Aorta (tissue), 5 donors: ENCODE measurements around the gene EFCAB12. TPM values are rescaled to one million over a fixed set of nuclear protein-coding genes. Genes with fewer than 3 reads are reported as not detected.
A peak's percentile ranks its signal among the peaks of the same experiment; 100 is the strongest.
"Not testable (repeated sequence)": the region's sequence is repeated elsewhere in the genome, so short reads cannot be mapped to it uniquely, and the experiment has no call there.

Source experiments
- ATAC-seq: fragments of 200-7000 bp; cut with Tn5 transposase; one replicate; pipeline ENCODE4 v1.9.1; 2022; ENCODE audit warnings: moderate library complexity; ENCODE audit not compliant: low FRiP score
- DNase-seq, 2 donors: peaks; one replicate each; pipeline ENCODE4 v3.0.0-alpha.2; 2020
- H3K27ac ChIP-seq, 2 donors: one replicate each; pipeline ENCODE4 v1.5.1; 2013; ENCODE audit warnings: low read length in 2 of 2, mild to moderate bottlenecking in 2 of 2, moderate library complexity in 2 of 2, control low read depth in 1 of 2, inconsistent platforms in 1 of 2, low read depth in 1 of 2
- H3K27me3 ChIP-seq, 2 donors: one replicate each; pipeline ENCODE4 v1.6.1; 2013; ENCODE audit warnings: control low read depth in 1 of 2, low read length in 1 of 2, mild to moderate bottlenecking in 1 of 2, moderate library complexity in 1 of 2; ENCODE audit not compliant: insufficient read depth in 2 of 2, control insufficient read depth in 1 of 2
- H3K36me3 ChIP-seq, 2 donors: one replicate each; pipeline ENCODE4 v1.6.1; 2013; ENCODE audit warnings: control low read depth in 1 of 2, low read length in 1 of 2, mild to moderate bottlenecking in 1 of 2; ENCODE audit not compliant: insufficient read depth in 2 of 2, control insufficient read depth in 1 of 2
- H3K4me1 ChIP-seq, 2 donors: one replicate each; pipeline ENCODE4 v1.6.1; 2013; ENCODE audit warnings: low read length in 2 of 2, control low read depth in 1 of 2, mild to moderate bottlenecking in 1 of 2, moderate library complexity in 1 of 2; ENCODE audit not compliant: insufficient read depth in 2 of 2, control insufficient read depth in 1 of 2
- H3K4me3 ChIP-seq, 2 donors: one replicate each; pipeline ENCODE4 v1.5.1; 2013; ENCODE audit warnings: low read length in 2 of 2, control low read depth in 1 of 2, mild to moderate bottlenecking in 1 of 2
- H3K9me3 ChIP-seq: one replicate; pipeline ENCODE4 v1.6.1; 2013; ENCODE audit warnings: mild to moderate bottlenecking, low read length; ENCODE audit not compliant: control insufficient read depth
- WGBS, 2 donors: extraction: QIAGEN DNeasy Blood & Tissue Kit; methylation state at CpG; one replicate each; pipeline ENCODE4 v1.1.7; 2013; 5-methylcytosine and 5-hydroxymethylcytosine counted together
- intact Hi-C, 2 donors: fragments of 100-400 bp; cut with DNase I; formaldehyde crosslinking; loops; one replicate each; pipeline versions ENCODE4 v1.14.2 to v1.15.0; 2022
- polyA plus RNA-seq, 2 donors: library from polyadenylated mRNA; stranded (reverse); fragments of 200-250 nt; gene quantifications; one replicate each; pipeline ENCODE4 v1.2.3, GENCODE V29; 2013
- total RNA-seq, 2 donors: library from RNA; stranded (reverse); fragmentation: NEBNext Ultra II Directional; extraction: Animal tissue kit (Norgen Biotek cat#: 25700); gene quantifications; one replicate each; pipeline ENCODE4 v1.2.1, GENCODE V29; 2021
- donor health status: healthy with polysubstance abuse.
- donor health status: Bipolar disorder and iron deficiency.
- donor health status: DM: no; HTN: no; CAD: no.
- donor health status: DM: no; HTN: no; CAD: no.
- donor health status: DM: yes; HTN: yes; CAD: no.

The EFCAB12 gene
- total and polyA plus RNA-seq, 4 donors: 0.10 to 0.36 (median 0.25) TPM; not detected in 1

GRCh38 chr3:129399895-129400357 is 28.5 kb downstream of the EFCAB12 start:
- Histone ChIP-seq H3K4me3 (no peak overlapping the region), H3K27me3 (no peaks in the 10 kb centered on the region), H3K36me3 (no peaks in the 10 kb centered on the region), H3K4me1 (no peaks in the 10 kb centered on the region), H3K27ac (peak overlapping the region in 1 of 2 donors; percentile 28), H3K9me3 (no peaks in the 10 kb centered on the region)
- DNase-seq (no peak), ATAC-seq (peak; percentile 43)
- WGBS, 2 donors: 40 to 41% methylated on average over 8 of the region's 8 CpGs
- intact Hi-C loops: no loop called here

- intact Hi-C loops: no loop called here
- Histone ChIP-seq H3K4me3 (peak overlapping the region; percentile 45 to 75), H3K27ac (peak overlapping the region; percentile 11 to 20), H3K36me3 (no peaks in the 10 kb centered on the region), H3K9me3 (no peaks in the 10 kb centered on the region), H3K27me3 (no peaks in the 10 kb centered on the region), H3K4me1 (no peaks in the 10 kb centered on the region)
- ATAC-seq (peak; percentile 94), DNase-seq (peak; percentile 85 to 90)
- WGBS, 2 donors: 0 to 1% methylated on average over 25 of the region's 25 CpGs
These were observed 29.1 kb downstream of the EFCAB12 start for GRCh38 chr3:129399145-129399894.

GRCh38 chr3:129398803-129399144 is 29.7 kb downstream of the EFCAB12 start:
- DNase-seq: no peak

GRCh38 chr3:129393760-129394564 is 34.5 kb downstream of the EFCAB12 start:
- H3K4me1 ChIP-seq, DNase-seq, ATAC-seq, H3K27me3 ChIP-seq, intact Hi-C loops, H3K4me3 ChIP-seq, H3K27ac ChIP-seq, H3K9me3 ChIP-seq, H3K36me3 ChIP-seq: not testable (repeated sequence)
- WGBS, 2 donors: 74% methylated on average over 8 to 14 of the region's 17 CpGs

More at GRCh38 chr3:129398803-129399144, 29.7 kb downstream of the EFCAB12 start:
- Histone ChIP-seq H3K4me3 (peak overlapping the region; percentile 45 to 75), H3K9me3 (no peaks in the 10 kb centered on the region), H3K36me3 (no peaks in the 10 kb centered on the region), H3K27ac (peak overlapping the region in 1 of 2 donors; percentile 11), H3K27me3 (no peaks in the 10 kb centered on the region), H3K4me1 (no peaks in the 10 kb centered on the region)
- WGBS, 2 donors: 0% methylated on average over 18 of the region's 18 CpGs
- no peak for ATAC-seq
- intact Hi-C loops: no loop called here

- peaks cover 0 to 7% of the 10 kb centered on the region in 2 donors for H3K36me3 ChIP-seq
These were observed 35.2 kb downstream of the EFCAB12 start for GRCh38 chr3:129393271-129393670.

GRCh38 chr3:129392106-129392887 is 36.1 kb downstream of the EFCAB12 start:
- DNase-seq, H3K4me1 ChIP-seq, intact Hi-C loops, H3K4me3 ChIP-seq, H3K27me3 ChIP-seq, H3K27ac ChIP-seq, ATAC-seq, H3K36me3 ChIP-seq, H3K9me3 ChIP-seq: not testable (repeated sequence)
- 84 to 85% methylated on average over 8 of the region's 8 CpGs for WGBS, 2 donors

More at GRCh38 chr3:129393271-129393670, 35.2 kb downstream of the EFCAB12 start:
- Histone ChIP-seq H3K27ac (no peak overlapping the region), H3K4me3 (no peak overlapping the region), H3K9me3 (no peaks in the 10 kb centered on the region), H3K4me1 (no peaks in the 10 kb centered on the region), H3K27me3 (no peaks in the 10 kb centered on the region)
- DNase-seq (no peak), ATAC-seq (no peak)
- intact Hi-C loops: no loop called here
- WGBS, 2 donors: 72 to 75% methylated on average over 6 of the region's 6 CpGs

GRCh38 chr3:129391583-129391982 is 36.9 kb downstream of the EFCAB12 start:
- H3K4me1 ChIP-seq, H3K27ac ChIP-seq, H3K9me3 ChIP-seq, ATAC-seq, DNase-seq, H3K4me3 ChIP-seq, intact Hi-C loops, H3K27me3 ChIP-seq, H3K36me3 ChIP-seq: not testable (repeated sequence)
- 81 to 89% methylated on average over 3 to 4 of the region's 4 CpGs for WGBS, 2 donors

GRCh38 chr3:129389572-129389937 is 38.9 kb downstream of the EFCAB12 start:
- H3K27ac ChIP-seq: no peak overlapping the region
- peaks cover 6 to 7% of the 10 kb centered on the region in 2 donors for H3K36me3 ChIP-seq
- no peak for DNase-seq
- H3K4me1 ChIP-seq: no peaks in the 10 kb centered on the region
- H3K9me3 ChIP-seq: no peaks in the 10 kb centered on the region
- ATAC-seq: no peak
- no peaks in the 10 kb centered on the region for H3K27me3 ChIP-seq
- no peak overlapping the region for H3K4me3 ChIP-seq
- intact Hi-C loops: loop anchor here (10.0 kb wide), 2 partner anchors 435 to 545 kb away; no protein-coding TSS in a partner anchor
- WGBS, 2 donors: 69 to 70% methylated on average over 3 of the region's 3 CpGs
